NCI-H128 (cell line): ENCODE results near the gene GGA2.
"Not testable (repeated sequence)": the region's sequence is repeated elsewhere in the genome, so short reads cannot be mapped to it uniquely, and the experiment has no call there.

Experiments
- DNase-seq: peaks from one replicate; lab custom pipeline; 2025; ENCODE audit not compliant: unreplicated experiment; lab: John Stamatoyannopoulos, UW

GGA2 gene, protein sequence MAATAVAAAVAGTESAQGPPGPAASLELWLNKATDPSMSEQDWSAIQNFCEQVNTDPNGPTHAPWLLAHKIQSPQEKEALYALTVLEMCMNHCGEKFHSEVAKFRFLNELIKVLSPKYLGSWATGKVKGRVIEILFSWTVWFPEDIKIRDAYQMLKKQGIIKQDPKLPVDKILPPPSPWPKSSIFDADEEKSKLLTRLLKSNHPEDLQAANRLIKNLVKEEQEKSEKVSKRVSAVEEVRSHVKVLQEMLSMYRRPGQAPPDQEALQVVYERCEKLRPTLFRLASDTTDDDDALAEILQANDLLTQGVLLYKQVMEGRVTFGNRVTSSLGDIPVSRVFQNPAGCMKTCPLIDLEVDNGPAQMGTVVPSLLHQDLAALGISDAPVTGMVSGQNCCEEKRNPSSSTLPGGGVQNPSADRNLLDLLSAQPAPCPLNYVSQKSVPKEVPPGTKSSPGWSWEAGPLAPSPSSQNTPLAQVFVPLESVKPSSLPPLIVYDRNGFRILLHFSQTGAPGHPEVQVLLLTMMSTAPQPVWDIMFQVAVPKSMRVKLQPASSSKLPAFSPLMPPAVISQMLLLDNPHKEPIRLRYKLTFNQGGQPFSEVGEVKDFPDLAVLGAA

DNA sequence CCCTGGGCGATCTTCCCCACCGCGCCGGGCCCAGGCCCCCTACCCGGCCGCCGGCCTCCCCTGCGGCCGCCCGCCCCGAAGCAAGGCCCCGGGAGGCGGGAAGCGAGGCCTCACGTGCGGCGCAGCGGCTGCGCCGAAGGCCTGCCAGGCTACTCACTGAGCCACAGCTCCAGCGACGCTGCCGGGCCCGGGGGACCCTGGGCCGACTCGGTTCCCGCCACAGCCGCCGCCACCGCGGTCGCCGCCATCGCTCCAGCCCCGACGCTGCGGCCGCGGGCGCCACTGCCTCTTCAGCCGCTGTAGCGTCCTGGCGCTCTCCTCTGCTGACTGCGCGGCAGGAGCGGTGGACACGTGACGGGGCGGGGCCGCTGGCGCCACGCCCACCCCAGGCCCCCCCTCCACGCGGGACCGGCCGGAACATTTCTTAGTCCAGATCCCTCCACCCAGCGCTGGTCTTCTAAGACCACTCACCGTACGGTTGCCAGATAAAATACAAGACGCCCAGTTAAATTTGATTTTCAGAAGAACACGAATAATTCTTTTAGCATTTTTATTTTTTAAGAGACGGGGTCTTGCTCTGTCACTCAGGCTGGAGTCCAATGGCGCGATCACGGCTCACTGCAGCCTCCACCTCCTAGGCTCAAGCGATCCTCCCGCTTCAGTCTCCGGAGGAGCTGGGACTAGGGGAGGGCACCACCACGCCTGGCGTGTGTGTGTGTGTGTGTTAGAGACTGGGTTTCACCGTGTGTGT, at the start of gene GGA2:
TSS of gene GGA2 (minus strand) at position 331 of the 751 bp plus-strand sequence. CDS start at position 248, 83 bp downstream.
- DNase-seq = peak; percentile 16

DNA sequence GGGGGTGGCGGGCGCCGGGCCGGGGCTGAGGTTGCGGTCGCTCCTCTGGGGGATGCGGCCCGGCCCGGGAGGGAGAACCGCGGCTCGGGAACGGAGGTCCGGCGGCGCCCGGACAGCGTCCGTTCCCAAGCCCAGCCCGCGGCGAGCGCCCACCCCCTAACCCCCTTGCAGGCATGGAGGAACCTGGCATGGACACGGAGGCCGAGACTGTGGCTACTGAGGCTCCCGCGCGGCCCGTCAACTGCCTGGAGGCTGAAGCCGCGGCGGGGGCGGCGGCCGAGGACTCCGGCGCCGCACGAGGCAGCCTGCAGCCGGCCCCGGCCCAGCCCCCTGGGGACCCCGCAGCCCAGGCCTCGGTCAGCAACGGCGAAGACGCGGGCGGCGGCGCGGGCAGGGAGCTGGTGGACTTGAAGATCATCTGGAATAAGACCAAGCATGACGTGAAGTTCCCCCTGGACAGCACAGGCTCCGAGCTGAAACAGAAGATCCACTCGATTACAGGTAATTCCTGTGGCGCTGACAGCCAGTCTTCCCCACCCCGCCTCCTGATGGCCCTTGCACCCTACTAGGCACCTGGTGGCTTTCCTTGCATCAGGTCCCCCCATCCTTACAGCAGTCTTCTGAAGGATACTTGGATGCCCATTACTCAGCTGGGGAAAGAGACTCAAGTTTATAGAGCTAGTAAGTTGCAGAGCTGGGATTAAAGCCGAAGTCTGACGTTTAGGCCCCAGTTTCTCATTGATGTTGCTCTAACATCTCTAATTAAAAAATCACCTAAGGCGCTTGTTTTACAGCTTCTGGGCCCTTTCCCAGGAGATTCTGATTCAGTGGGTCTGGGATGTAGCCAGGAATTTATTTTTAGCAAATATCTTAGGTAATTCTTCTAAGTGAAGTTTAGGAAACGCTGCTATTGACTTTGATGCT, 47.7 kb upstream of the GGA2 start:
- no peak for DNase-seq

DNA sequence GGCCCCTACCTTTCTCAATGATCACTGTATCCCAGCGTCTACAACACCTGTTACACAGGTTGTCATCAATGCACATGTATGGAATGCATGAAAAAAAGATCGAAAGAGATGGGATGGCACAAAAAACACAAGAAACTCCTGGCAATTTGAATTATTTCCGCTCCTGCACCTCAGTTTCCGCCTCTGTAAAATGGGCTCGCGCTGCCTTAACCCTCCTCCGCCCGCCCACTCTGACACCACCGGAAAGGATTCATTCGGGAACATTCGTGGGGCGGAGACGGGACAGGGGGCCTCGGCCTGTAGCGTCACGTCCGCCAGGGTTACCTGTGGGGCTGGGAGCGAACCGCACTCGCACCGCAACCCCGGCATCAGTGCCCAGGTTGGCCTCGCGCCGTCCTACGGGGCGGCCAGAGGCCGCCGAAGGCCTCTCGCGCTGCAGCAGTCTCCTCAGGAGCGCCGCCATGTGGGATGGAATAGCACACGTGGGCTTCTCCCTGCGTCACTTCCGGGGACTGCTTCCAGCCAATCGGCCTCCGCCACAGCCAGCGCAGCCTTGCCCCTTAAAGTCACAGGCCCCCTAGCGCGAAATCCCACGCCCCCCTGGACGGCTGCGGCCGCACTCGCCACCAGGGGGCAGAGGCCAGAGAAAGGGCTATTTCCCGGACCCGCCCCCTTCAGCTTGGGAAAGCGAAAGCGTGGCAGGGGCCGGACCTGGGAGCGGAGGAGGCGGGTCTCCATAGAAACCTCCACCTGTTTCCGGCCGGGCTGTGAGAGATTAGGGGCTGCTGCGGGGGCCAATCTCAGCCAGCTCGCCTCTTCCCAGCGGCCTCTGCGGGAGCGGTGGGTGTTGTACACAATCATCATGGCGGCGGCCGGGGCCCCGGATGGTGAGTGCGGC, 46.8 kb upstream of the GGA2 start, which contains the start of the genes EARS2 and UBFD1:
TSS of gene EARS2 (minus strand) at position 470 of the 898 bp plus-strand sequence. CDS start at position 463, 7 bp downstream.
TSS of gene UBFD1 (plus strand) at position 847 of the 898 bp plus-strand sequence. CDS start at position 863, 16 bp downstream.
- peak; percentile 84 for DNase-seq

DNA sequence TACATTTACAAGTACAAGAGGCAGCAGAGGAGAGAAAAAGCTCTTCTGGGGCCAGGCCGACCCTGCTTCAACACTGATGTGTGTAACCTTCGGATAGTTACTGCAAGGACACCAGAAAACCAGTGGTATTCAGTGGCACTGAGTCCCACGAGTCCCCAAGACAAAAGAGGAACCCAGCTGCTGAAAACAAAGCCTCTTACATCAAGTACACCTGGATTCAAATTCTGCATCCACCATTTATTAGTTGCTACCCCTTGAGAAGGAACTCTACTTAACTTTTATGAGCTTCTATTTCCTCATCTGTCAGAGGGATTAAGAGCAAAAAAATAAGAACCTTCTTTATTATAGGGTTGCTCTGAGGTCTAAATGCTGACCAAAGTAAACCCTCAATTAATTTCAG, 44.2 kb upstream of the GGA2 start:
- no peak for DNase-seq

DNA sequence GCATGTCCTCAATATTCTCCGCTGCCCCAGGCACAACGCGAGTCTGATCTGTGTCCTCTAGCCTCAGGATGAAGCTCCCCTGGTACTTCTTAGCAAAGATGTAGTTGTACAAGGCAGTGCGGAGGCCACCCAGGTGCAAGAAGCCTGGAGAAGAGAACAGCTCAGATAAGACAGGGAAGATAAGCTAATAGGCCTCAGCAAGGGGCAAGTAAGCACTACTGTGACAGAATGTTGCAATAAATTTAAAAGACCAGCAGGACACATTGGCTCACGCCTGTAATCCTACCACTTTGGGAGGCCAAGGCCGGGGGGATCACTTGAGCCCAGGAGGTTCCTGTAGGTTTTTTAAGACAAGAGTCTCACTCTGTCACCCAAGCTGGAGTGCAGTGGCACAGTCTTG, 41.9 kb upstream of the GGA2 start:
- no peak for DNase-seq

DNA sequence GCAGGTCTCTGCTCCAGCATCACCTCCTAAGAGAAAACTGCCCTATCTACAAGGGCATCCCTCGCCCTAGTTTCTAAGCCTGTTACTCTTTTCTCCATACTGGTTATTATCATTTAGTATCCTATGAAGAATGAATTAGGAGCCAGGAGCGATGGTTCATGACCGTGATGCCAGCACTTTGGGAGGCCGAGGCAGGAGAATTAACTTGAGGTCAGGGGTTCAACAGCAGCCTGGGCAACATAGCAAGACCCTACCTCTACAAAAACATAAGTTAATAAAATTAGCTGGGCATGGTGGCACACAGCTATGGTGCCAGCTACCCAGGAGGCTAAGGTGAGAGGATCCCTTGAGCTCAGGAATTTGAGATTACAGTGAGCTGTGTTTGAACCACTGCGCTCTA, 39.6 kb upstream of the GGA2 start:
- DNase-seq = no peak

DNA sequence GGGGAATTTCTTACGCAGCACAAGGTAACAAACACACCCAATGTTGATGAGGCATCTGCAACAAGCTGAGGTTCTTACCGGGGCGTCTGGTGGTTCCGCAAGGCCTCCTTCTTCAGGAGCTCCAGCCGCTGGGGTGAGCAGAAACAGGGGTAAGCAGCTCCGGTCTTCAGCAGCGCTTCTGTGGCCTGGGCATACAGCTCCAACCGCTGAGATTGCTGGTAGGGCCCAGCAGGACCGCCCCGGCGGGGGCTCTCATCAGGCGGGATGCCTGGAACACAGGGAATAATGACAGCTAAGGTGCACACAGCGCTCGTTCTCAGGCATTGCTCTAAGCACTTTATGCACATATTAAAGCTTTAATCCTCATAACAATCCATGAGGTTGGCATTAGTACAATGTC, 34.1 kb upstream of the GGA2 start:
- no peak for DNase-seq

DNA sequence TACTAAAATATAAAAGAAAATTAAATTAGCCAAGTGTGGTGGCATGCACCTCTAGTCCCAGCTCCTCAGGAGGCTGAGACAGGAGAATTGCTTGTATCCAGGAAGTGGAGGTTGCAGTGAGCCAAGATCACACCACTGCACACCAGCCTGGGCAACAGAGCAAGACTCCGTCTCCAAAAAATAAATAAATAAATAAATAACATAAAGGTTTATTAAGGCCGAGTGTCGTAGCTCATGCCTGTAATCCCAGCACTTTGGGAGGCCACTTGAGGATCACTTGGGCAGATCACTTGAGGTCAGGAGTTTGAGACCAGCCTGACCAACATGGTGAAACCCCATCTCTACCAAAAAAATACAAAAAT, 30.5 kb upstream of the GGA2 start:
- not testable (repeated sequence) for DNase-seq

DNA sequence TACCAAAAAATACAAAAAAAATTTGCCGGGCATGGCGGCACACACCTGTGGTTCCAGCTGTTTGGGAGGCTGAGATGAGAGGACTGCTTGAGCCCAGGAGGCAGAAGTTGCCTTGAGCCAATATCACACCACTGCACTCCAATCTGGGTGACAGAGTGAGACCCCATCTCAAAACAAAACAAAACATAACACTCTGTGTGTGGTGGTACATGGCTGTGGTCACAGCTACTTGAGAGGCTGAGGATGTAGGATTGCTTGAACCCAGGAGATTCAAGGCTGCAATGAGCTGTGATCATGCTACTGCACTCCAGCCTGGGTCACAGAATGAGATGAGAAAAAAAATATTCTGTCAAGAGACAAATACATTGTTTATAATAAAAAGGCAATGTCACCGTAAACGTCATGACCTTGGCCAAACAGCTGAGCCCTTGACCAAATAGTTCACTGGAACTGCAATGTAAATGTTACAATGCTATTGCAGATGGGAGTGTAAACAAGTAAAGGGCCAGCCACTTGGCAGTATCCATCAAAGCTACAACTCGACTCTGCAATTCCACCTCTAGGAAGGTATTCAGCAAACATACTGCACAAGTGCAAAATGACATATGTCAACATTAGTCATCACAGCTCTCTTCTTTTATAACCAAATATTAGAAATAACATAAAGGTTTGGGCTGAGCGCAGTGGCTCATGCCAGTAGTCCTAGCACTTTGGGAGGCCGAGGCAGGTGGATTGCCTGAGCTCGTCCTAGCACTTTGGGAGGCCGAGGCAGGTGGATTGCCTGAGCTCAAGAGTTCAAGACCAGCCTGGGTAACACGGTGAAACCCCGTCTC, 29.9 kb upstream of the GGA2 start:
- DNase-seq = no peak

DNA sequence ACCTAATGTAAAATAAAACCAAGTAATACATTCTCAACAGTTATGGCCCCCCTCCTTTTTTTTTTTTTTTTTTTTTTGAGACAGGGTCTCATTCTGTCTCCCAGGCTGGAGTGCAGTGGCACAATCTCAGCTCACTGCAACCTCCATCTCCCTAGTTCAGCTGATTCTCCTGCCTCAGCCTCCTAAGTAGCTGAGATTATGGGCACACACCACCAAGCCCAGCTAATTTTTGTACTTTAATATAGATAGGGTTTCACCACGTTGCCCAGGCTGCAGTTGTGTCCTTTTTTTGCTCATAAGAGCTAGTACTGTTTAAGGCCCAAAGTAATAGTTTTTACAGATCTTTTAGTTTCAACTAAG, 28.6 kb upstream of the GGA2 start:
- no peak for DNase-seq

DNA sequence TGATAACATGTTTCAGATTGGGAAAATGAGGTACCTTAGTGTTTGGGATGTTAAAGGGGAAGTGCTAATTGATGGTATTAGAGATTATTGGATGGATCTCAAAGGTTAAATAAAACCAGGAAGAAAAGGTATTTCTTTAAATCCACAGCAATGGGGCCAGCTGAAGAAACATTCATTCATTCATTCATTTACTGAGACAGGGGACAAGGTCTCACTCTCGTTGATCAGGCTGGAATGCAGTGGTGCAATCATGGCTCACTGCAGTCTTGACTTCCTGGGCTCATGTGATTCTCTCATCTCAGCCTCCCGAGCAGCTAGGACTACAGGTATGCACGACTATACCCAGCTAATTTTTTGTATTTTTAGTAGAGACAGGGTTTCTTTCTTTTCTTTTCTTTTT, 27.1 kb upstream of the GGA2 start:
- no peak for DNase-seq

DNA sequence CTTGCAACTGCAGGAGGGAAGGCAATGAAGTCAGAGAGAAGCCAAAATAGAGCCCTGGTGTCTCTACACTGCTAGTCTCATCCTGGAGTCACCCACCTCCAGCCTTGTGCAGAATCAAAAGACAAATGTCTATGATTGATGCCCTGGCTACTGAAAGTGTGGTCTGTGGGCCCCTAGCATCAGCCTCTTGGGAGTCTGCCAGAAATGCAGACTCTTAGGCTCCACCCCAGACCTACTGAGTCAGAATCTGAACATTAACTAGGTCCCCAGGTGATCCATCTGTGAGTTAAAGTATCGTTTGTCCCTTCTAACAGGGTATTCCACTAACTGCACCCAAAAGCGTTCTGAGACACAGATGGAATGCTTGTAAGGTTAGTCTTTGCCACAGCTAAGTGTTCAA, 25.6 kb upstream of the GGA2 start:
- no peak for DNase-seq

DNA sequence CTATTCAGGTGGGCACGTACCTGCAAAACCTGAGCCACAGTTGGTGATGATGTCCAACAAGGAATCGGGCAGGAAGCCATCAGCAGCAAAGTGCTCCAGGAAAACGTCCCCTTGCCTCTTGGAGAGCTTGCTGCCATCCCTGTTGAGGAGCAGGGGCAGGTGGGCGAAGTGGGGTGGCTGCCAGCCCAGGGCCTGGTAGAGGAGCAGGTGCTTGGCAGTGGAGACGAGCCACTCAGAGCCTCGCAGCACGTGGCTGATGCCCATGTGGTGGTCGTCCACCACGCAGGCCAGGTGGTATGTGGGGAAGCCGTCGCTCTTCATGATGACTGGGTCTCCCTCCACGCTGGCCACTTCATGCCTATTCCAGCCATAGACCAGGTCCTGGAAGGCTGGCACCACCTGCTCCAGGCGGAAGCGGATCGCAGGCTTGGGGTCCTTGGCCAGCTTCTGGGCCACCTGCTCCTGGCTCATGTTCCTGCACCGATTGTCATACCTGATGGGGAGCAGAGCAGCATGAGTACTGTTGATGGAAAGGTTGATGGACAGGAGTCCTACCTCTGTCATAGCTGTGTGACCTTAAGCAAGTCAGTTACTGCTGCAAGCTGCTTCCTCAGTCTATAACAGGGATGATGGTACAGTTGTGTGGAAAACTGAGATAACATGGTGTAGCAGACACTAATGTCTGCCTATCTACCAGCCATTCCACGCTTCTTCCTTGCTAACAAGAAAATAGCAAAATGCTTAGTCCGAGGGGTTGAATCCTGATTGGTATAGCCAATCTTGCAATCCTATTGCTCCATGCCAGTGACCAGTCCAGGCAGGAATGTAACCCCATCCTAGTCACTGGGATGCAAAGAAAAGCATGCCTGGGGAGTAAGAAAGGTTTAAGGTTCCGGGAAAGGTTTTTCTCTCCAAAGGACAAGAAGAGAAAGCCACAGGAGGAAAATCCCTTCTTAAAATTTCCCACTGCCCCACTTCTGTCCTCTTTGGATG, 24.9 kb upstream of the GGA2 start:
- no peak for DNase-seq

DNA sequence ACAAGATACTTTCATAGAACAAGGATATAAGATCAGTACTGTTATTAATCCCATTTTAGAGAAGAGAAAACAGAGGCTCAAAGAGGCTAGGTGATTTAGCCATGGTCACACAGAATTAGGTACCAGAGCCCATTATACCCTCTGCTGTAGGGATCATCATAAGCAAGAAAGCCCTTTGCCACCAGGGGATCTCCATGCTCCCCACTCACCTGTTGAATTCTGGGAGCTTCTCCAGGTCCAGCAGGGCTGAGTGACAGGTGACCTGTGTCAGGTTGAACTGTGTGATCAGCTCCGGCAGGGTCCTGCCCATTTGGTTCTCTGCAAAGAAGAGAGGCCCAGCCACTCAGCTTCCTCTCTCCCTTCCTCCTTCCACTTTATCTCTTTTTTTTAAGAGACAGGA, 22.2 kb upstream of the GGA2 start:
- no peak for DNase-seq

DNA sequence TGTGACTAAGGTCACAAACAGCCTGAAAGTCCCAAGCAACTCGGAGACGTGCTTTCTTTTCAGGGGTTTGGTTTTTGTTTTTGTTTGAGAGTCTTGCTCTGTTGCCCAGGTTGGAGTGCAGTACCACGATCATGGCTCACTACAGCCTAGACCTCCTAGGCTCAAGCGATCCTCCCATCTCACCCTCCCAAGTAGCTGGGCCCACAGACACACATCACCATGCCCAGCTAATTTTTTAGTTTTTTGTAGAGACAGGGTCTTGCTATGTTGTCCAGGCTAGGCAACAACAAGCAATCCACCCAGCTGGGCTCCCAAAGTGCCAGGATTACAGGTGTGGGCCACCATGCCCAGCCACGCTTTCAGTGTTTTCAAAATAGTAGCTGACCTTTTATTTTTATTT, 19.8 kb upstream of the GGA2 start:
- DNase-seq = no peak

DNA sequence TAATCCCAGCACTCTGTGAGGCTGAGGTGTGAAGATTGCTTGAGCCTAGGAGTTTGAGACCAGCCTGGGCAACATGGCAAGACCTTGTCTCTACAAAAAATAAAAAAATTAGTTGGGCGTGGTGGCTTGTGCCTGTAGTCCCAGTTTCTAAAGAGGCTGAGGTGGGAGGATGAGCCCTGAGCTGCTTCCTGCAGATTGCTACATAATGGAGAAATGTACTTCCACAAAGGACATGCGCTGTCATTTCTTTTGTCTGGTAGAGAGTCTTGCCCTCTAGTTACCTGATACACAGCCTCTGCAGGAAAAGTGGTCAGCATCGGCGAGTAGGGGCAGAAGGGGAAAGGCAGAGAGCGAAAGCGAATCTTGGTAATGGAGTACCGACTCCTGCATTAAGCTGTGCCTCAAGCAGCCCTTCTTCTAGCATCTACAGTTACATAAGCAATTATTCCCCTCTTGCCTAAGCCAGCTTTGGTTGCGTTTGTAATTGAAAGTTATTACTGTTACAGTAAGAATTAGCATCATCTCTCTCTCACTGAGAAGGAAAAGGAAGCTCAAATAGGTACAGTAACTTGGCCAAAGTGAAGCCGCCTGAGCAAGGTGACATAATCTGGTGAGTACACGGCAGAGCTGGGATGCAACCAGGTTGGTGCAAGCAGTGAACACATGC, 18.5 kb upstream of the GGA2 start:
- no peak for DNase-seq

DNA sequence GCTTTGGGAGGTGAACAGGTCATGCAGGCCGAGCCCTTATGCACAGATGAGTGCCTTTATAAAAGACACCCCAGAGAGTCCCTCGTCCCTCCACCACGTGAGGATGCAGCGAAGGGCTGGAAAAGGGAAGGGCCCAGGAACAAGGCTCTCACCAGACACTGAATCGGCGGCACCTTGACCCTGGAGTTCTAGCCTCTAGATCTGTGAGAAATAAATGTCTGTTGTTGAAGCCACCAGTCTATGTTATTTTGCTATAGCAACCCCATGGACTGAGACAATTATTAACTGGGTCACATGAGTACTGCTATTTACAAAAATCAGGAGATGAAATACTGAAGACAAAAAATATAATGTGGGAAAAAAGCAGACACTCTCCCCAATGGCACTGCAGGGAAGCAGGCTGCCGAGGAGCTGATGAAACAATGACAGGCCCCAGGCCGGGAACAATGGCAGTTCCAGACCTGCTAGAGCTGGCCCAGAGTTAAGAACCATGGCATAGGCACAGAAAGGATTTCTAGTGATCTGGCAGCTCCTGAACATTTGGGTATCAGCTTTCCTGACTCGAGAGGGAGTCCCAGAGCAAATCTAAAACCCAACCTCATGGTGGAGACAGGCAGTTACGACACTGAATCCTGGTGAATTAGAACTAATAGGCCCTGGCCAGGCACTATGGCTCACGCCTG, 17.8 kb upstream of the GGA2 start:
- DNase-seq = no peak
